ENCODE measurements around the gene TXLNG.
A peak's percentile ranks its signal among the peaks of the same experiment; 100 is the strongest.
"Not testable (repeated sequence)": the region's sequence is repeated elsewhere in the genome, so short reads cannot be mapped to it uniquely, and the experiment has no call there.

Gene TXLNG

GRCh38 chrX:16786139-16786790 is at the start of gene TXLNG:
TSS of gene TXLNG (plus strand) at chrX:16786466. CDS start at chrX:16786488, 22 bp downstream.
- DNase-seq: peak; percentile 87 to 95

DNA sequence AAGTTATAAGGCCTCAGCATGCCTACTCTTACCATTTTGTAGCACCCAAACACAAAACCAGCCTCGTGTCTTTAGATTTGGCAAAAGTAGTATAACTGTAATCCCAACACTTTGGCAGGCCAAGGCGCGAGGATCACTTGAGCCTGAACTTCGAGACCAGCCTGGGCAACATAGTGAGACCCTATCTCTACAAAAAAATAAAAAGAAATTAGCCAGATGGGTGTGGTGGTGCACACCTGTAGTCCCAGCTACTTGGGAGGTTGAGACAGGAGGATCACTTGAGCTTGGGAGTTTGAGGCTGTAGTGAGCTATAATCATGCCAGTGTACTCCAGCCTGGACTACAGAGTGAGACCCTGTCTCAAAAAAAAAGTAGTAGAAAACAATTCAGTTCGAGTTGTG is 49.2 kb upstream of the TXLNG start:
- no peak for DNase-seq

DNA sequence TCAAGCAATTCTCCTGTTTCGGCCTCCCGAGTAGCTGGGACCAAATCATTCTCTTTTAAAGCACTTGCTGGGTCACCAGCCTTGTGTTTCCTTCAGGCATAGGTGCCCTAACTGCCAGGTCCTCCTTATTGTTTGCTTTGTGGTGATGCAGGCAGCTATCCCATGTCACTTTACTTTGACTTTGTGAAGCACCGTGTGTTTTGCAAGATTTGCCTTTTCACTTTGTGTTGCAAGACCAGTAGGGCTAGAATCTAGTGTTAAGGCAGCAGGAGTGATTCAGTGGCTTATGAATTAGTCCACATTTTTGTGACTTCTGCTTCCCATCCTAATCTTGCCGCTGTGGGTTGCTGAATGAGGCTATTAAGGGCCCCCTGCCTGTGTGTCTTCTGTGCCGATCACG is 46.7 kb upstream of the TXLNG start:
- no peak for DNase-seq

GRCh38 chrX:16743604-16744325 is 42.5 kb upstream of the TXLNG start:
- no peak for DNase-seq

DNA sequence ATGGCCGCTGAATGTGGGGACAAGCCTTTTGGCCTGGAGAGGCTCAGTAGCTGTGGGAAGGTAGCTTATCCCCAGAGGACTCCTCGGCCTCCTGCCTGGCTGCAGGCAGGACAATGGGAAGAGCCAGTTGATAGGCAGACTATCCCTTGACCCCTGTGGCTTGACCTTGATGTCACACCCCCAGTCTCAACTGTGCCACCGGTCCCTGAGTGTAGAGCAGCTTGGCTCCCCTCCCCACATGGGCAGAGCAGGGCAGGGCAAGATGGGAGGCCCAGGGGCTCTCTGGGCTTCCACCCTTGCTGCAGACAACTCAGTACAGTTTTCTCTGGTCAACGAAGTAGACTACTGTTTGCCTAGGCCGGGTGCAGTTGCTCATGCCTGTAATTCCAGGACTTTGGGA is 41.2 kb upstream of the TXLNG start:
- no peak for DNase-seq

DNA sequence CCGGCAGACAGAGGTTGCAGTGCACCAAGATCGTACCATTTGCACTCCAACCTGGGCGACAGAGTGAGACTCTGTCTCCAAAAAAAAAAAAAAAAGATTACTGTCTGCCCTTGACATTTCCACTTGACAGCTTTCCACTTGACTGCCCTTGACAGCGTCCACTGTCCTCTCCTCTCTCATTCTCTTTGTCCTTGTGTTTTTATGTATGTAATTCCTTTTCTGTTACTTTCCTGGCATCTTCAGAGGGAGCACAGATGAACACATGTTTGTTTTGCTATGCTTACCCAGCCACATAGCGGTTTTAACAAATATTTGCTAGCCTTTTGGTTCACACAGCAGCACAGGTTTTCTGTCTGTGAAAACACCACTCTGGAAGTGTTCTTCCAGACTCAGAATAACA is 40.6 kb upstream of the TXLNG start:
- no peak for DNase-seq

- DNase-seq: no peak
These were observed 37.8 kb upstream of the TXLNG start for GRCh38 chrX:16748425-16748824.

DNA sequence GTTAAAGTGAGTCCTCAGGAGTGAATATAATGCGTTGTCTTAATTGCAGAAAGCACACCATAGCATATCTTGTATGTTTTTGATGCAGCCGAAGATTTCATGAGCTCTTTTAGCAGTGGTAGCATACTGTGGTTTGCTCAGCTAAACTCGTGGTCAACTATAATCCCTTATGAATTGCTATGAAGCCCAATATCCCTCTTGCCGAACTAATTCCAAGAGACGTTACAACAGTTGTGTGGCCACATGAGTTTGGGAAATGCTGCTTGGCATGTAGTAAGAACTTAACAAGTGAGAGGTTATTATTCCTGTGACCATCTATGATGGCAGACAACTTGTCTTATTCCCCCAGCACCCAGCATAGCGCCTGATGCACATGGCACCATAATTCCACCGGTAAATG is 36.1 kb upstream of the TXLNG start:
- DNase-seq: no peak

DNA sequence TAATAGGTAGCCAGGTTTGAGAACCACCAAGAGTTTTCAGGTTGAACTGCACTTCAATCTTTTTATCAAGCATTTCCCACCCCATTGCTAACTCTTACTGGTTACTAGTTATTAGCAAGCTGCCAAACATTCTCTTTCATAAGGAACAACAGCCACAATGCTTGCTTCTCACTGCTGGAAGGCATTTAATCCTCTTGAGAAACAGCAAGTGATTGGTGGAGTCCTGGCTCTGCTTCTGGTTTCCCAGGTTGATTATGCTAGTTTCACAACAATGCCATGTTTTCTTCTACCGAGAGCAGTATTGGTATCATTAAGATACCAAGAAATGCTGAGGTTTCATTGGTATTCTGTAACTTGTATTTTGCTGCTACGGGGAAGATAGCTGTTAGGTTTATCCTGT is 32.2 kb upstream of the TXLNG start:
- no peak for DNase-seq

GRCh38 chrX:16756724-16757123 is 29.5 kb upstream of the TXLNG start:
- DNase-seq: peak; percentile 10 to 28

- not testable (repeated sequence) for DNase-seq
These were observed 24.8 kb upstream of the TXLNG start for GRCh38 chrX:16761500-16761899.

GRCh38 chrX:16762579-16762978 is 23.7 kb upstream of the TXLNG start:
- DNase-seq: no peak

GRCh38 chrX:16765594-16765993 is 20.7 kb upstream of the TXLNG start:
- DNase-seq: no peak

GRCh38 chrX:16770970-16771482 is 15.2 kb upstream of the TXLNG start:
- DNase-seq: no peak

DNA sequence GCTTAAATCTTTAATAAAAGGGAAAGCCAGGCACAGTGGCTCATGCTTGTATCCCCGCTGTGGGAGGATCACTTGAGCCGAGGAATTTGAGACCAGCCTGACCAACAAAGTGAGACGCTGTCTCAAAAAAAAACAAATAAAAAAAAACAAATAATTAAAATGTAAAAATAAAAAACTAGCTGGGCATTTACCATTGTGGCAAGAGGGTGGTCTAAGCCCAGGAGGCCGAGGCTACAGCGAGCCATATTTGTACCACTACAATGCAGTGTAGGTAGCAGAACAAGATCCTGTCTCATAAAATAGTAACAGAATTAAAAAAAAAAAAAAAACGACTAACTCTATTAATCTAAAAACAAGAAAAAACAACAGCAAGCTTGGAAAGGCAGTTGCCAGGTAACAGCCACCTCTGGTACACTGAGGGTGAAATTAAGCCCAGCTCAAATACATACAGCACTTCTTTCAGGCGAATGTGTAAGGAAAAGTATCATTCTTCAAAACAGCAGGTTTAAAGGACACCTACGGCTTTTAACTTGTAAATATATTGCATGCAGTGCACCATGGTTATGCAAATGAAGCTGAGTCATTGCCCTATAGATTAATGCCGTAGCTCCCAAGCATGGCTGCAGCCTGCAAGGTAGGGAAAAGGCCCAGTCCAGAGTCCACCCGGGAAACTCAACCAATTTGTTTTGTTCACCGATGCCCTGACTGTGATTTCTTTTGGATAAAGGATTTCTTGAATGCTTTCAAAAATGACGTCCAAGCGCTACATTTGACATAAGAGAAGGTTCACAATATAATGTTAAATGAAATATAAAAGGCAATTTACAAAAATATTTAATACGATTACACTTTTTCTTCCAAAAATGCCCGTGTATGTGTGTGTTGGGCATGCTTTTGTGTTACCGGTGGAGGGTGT is 14.5 kb upstream of the TXLNG start:
- no peak for DNase-seq

DNA sequence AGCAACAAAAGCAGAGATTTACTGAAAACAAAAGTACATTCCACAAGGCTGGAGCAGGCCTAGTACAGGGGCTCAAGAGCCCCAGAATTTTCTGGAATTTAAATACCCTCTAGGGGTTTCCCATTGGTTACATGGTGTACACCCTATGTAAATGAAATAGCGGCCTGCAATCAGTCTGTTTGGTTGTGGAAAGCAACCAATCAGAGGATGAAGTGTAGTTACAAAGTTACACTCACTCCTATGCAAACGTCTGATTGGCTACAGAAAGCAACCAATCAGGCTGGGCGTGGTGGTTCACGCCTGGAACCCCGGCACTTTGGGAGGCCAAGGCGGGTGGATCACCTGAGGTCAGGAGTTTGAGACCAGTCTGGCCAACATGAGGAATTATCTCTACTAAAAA is 13.8 kb upstream of the TXLNG start:
- no peak for DNase-seq

DNA sequence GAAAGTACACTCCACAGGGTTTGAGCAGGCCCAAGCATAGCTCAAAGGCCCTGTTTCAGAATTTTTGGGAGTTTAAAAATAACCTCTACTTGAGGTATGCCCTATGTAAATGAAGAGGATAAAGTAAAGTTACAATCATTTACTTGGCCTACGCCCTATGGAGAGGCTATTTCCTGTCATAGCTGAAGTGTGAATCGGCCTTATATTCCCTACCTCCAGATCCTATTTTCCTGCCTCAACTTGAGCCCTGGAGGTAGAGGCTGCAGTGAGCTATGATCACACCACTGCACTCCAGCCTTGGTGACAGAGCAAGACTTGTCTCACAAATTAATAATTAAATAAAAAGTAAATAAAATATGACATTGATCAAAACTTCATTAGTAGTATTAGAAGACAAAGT is 11.5 kb upstream of the TXLNG start:
- no peak for DNase-seq

DNA sequence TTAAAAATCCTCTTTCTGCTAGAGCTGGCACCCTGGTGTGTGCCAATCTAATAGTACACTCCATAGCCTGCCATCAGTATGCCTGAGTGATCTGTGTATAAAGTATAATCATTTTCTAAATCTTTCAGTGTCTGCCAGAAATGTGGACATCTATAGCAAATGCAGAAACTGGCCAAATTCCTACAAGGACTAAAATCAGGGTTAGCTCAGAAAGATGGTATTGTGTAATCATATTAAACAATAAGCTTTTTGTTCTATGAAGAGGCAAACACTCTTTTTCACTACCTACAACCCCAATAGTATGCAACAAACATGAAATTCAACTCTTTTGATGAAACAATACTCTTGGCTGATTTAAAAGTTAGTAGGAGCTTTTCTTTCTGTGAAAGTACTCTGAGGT is 7.7 kb upstream of the TXLNG start:
- DNase-seq: no peak

DNA sequence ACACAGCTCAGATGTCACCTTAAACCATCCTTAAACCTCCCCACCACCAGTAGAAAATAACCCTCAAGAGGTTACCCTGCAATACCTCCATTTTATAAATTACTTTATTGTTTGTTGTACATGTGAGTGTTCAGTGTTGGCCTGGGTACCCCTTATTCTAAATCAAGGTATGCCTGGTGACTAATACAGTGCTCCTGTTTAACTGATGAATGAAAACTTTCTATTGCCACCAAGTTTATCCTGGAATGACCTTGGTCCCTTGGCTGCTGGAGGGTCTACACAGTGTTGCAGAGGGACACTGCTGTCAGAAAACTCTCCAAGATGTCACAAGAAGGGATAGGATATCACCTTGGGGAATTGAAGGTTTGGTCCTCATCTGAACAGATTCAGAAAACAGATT is 7.3 kb upstream of the TXLNG start:
- DNase-seq: no peak

DNA sequence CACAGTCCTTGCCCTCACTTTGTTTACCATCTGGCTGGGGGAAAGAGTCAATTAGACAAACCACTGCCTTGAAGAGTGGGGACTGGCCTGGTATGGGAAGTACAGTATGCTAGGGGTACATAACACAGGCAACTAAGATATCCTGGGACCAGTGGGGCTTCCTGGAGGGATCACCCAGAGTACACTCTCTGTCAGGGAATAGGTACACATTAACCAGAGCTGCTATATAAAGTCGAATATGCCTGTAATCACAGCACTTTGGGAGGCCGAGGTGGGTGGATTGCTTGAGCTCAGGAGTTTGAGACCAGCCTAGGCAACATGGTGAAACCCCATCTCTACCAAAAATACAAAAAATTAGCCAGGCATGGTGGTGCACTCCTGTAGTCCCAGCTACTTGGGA is 6.5 kb upstream of the TXLNG start:
- not testable (repeated sequence) for DNase-seq

DNA sequence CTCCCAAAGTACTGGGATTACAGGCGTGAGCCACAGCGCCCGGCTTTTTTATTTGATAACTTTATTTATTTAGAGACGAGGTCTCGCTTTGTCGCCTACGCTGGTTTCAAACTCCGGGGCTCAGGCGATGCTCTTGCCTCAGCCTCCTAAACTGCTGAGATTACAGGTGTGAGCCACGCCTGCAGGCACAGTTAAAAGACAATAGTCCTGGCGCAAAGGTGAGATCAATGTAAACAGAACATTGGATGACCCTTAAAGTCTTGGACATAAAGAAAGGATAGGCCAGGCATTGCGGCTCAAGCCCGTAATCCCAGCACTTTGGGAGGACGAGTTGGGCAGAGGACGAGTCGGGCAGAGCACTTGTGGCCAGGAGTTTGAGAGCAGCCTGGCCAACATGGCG is 2.8 kb upstream of the TXLNG start:
- no peak for DNase-seq

- DNase-seq: not testable (repeated sequence)
These were observed 1.8 kb upstream of the TXLNG start for GRCh38 chrX:16784440-16784839.
